Body of pancreas (tissue), 4 donors: ENCODE results near the gene TENT4A. TPM values are rescaled to one million over a fixed set of nuclear protein-coding genes. Genes with fewer than 3 reads are reported as not detected.

Experiments
- ATAC-seq: fragments of 150-250 bp; one replicate; pipeline ENCODE4 v1.9.1; 2016
- DNase-seq, 4 donors: peaks; one replicate each; pipeline ENCODE4 v3.0.0-alpha.2; 2019
- H3K27ac ChIP-seq, 4 donors: fragments of 200-600 bp; sonication (generic); 1 replicate in 3 of 4; 2 replicates in 1 of 4; pipeline versions ENCODE4 v1.5.1 to v1.6.1; 2016 to 2019; ENCODE audit warnings: mild to moderate bottlenecking in 1 of 4, mixed read lengths in 1 of 4, moderate library complexity in 1 of 4
- H3K27me3 ChIP-seq, 2 donors: fragments of 200-600 bp; sonication (generic); one replicate each; pipeline ENCODE4 v1.6.0; 2016; ENCODE audit warnings: mild to moderate bottlenecking in 1 of 2
- H3K36me3 ChIP-seq, 2 donors: fragments of 200-600 bp; sonication (generic); replicated peaks in 1 of 2; 2 replicates each; pipeline ENCODE4 v1.5.1; 2016; ENCODE audit warnings: low read depth in 2 of 2; ENCODE audit not compliant: insufficient read depth in 1 of 2
- H3K4me1 ChIP-seq: fragments of 200-600 bp; sonication (generic); one replicate; pipeline ENCODE4 v1.6.0; 2016
- H3K4me3 ChIP-seq, 2 donors: fragments of 200-600 bp; sonication (generic); 1 replicate in 1 of 2; 2 replicates in 1 of 2; pipeline ENCODE4 v1.5.1; 2016 to 2019
- H3K9me3 ChIP-seq, 3 donors: fragments of 200-600 bp; sonication (generic); 1 replicate in 2 of 3; 2 replicates in 1 of 3; pipeline ENCODE4 v1.5.1; 2016
- CTCF ChIP-seq, 7 experiments: fragments of 450-650 bp in 4 of 7; fragments of 200-600 bp in 3 of 7; sonication (generic) in 3 of 7; IDR thresholded peaks; one replicate each; pipeline ENCODE4 v1.5.1; 2016 to 2019; ENCODE audit warnings: antibody characterized with exemption in 7 of 7
- POLR2A ChIP-seq, 3 donors: fragments of 450-650 bp; IDR thresholded peaks; one replicate each; pipeline ENCODE4 v1.6.1; 2016; ENCODE audit warnings: antibody characterized with exemption in 3 of 3, mild to moderate bottlenecking in 2 of 3
- WGBS, 2 donors: methylation state at CpG; one replicate each; pipeline ENCODE4 v1.1.5; 2017; 5-methylcytosine and 5-hydroxymethylcytosine counted together
- intact Hi-C: fragments of 100-400 bp; cut with DNase I; formaldehyde crosslinking; loops from one replicate; pipeline ENCODE4 v1.15.1; 2023
- total RNA-seq, 2 donors: library from RNA; depleted of rRNA; stranded (reverse); fragments of >200 nt; gene quantifications; one replicate each; pipeline ENCODE4 v1.1.0, GENCODE V29; 2016

TENT4A gene
- total RNA-seq, 2 donors from 2014 or later = 11.9 to 27.7 TPM

DNA sequence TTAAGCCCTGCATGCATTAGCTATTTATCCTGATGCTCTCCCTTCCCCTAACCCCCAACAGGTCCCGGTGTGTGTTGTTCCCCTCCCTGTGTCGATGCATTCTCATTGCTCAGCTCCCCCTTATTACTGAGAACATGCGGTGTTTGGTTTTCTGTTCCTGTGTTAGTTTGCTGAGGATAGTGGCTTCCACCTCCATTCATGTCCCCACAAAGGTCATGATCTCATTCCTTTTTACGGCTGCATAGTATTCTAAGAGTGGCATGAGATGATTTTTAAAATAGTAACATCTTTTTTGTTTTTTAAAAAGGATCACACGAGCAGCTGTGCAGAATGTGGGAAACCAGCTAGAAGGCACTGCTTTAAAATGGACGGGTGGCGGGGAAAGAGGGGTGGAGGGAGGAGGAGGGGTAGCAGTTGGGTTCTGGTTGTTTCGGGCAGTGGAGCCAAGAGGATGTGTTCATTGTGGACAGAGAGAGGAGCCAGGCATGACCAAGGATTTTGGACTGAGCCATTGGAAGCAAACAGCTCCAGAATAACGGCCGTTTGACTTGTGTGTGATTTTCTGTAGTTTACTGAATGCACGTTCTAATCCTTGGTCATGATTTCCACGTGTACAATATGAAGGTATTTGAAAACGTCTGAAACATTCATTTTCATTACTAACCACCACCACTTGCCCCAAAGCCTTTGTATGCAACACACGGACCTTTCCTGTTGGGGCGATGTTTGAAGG is 1.7 kb upstream of the TENT4A start:
- Histone ChIP-seq H3K9me3 (no peaks in the 10 kb centered on the region), H3K27me3 (no peaks in the 10 kb centered on the region), H3K4me1 (peaks cover 25% of the 10 kb centered on the region), H3K27ac (peak overlapping the region; percentile 93 to 98 (median 96)), H3K4me3 (peak overlapping the region; percentile 60 to 64), H3K36me3 (no peaks in the 10 kb centered on the region)
- ATAC-seq = no peak
- TF ChIP-seq CTCF (IDR thresholded peaks at IDR 0.05) (no peak), POLR2A (IDR thresholded peaks at IDR 0.05) (no peak)
- intact Hi-C loops = no loop called here
- 38% methylated on average over 15 of the region's 15 CpGs for WGBS, 2 donors
- no peak for DNase-seq

DNA sequence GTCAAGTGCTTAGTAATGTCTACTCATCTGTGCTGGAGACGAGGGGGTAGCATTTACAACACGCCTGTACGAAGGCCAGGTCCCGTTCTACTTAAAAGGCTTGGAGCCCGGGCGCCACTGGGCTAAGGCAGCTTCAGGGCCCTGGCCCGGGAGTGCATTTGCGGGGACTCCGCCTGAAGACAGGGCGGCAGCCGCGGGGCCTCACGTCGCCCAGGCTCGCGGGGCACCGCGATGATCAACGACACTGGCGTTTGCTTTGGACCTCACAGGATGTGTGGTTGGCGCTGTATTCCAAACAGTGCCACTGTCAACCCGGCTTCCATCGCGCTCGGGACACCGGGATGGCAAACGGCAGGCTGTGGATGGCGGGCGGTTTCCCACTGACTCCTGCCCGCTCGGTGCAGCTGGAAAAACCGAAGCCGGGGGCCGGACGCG is 1.1 kb upstream of the TENT4A start:
- DNase-seq = peak; percentile 59 to 65 (median 61)
- 0 to 4% methylated on average over 4 to 36 of the region's 36 CpGs for WGBS, 2 donors
- intact Hi-C loops = no loop called here
- no peaks in the 10 kb centered on the region for H3K27me3 ChIP-seq
- H3K4me3 ChIP-seq = peak overlapping the region; percentile 60 to 64
- TF ChIP-seq POLR2A (IDR thresholded peaks at IDR 0.05) (peak in 2 of 3 donors; percentile 48 to 68), CTCF (IDR thresholded peaks at IDR 0.05) (peak in 3 of 7 experiments; percentile 5 to 26 (median 19))
- peak; percentile 16 for ATAC-seq
- H3K9me3 ChIP-seq = no peaks in the 10 kb centered on the region
- no peaks in the 10 kb centered on the region for H3K36me3 ChIP-seq
- H3K4me1 ChIP-seq = peaks cover 31% of the 10 kb centered on the region
- peak overlapping the region; percentile 93 to 98 (median 96) for H3K27ac ChIP-seq

- intact Hi-C loops = no loop called here
These were observed 507 bp upstream of the TENT4A start for GRCh38 chr5:6712577-6713273.

GRCh38 chr5:6714226-6715041 is 1.2 kb downstream of the TENT4A start:
- Histone ChIP-seq H3K27ac (peak overlapping the region in 3 of 4 donors; percentile 42 to 98 (median 71)), H3K27me3 (no peaks in the 10 kb centered on the region), H3K4me3 (peak overlapping the region in 1 of 2 donors; percentile 25), H3K9me3 (no peaks in the 10 kb centered on the region), H3K36me3 (no peaks in the 10 kb centered on the region), H3K4me1 (peaks cover 50% of the 10 kb centered on the region)
- intact Hi-C loops = no loop called here
- 1% methylated on average over 11 to 76 of the region's 99 CpGs for WGBS, 2 donors
- DNase-seq = peak in 1 of 4 donors; percentile 43
- ATAC-seq = no peak
- TF ChIP-seq CTCF (IDR thresholded peaks at IDR 0.05) (no peak), POLR2A (IDR thresholded peaks at IDR 0.05) (no peak)

More at GRCh38 chr5:6712577-6713273, 507 bp upstream of the TENT4A start:
- Histone ChIP-seq H3K9me3 (no peaks in the 10 kb centered on the region), H3K4me3 (peak overlapping the region; percentile 60 to 64), H3K36me3 (no peaks in the 10 kb centered on the region), H3K27me3 (no peaks in the 10 kb centered on the region), H3K27ac (peak overlapping the region; percentile 93 to 98 (median 96)), H3K4me1 (peaks cover 37% of the 10 kb centered on the region)
- ATAC-seq (peak; percentile 86), DNase-seq (peak; percentile 97 to 98 (median 98))
- 0 to 1% methylated on average over 28 to 83 of the region's 85 CpGs for WGBS, 2 donors
- peak; percentile 54 to 83 (median 54) for TF ChIP-seq POLR2A (IDR thresholded peaks at IDR 0.05)
- peak in 1 of 7 experiments; percentile 25 for TF ChIP-seq CTCF (IDR thresholded peaks at IDR 0.05)
